Suppressor macrophage treated with lipopolysaccharide for 1 hour (primary cell): ENCODE results near the gene TOR3A.
"Not testable (repeated sequence)": the region's sequence is repeated elsewhere in the genome, so short reads cannot be mapped to it uniquely, and the experiment has no call there.

Experiments
- DNase-seq, 3 donors: peaks; one replicate each; pipeline ENCODE4 v3.0.0-alpha.2; 2020 to 2022

TOR3A gene

GRCh38 chr1:179108644-179109043, 26.8 kb downstream of the TOR3A start:
- no peak for DNase-seq

DNA sequence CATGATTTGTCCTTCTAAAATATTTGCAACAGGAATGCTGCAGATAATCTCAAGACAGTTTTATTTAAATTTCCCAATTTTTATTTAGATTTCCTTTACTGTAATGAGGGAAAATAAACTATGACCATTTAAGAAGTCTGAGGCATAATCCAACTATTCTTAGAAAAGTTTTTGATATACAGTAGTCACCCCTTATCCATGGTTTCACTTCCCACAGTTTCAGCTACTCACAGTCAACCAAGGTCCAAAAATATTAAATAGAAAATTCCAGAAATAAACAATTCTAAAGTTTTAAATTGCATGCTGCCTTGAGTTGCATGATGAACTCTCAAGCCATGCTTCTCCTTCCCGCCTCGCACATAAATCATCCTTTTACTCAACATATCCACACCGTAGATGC, 33.3 kb downstream of the TOR3A start:
- peak in 1 of 3 donors; percentile 43 for DNase-seq

GRCh38 chr1:179119513-179119912, 37.6 kb downstream of the TOR3A start:
- DNase-seq, result no peak

DNA sequence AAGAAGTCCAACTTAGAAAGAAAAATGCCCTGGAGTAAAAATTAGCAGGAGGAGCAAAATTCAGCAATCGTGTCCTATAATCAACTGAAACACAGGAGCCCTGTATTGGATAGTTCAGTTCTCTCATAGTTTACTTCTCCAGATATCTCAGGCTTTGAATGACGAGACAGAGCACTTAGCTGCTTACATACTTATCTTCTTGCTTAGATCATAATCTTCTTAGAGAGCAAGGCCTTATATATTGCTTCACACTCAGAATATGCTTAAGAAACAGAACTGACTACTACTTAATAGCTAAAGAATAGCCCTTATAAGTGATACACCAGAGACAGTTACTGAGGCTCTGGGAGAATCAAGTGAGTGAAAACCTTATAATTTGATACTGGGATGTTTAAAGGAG, 38.9 kb downstream of the TOR3A start:
- DNase-seq, result peak in 1 of 3 donors; percentile 18

DNA sequence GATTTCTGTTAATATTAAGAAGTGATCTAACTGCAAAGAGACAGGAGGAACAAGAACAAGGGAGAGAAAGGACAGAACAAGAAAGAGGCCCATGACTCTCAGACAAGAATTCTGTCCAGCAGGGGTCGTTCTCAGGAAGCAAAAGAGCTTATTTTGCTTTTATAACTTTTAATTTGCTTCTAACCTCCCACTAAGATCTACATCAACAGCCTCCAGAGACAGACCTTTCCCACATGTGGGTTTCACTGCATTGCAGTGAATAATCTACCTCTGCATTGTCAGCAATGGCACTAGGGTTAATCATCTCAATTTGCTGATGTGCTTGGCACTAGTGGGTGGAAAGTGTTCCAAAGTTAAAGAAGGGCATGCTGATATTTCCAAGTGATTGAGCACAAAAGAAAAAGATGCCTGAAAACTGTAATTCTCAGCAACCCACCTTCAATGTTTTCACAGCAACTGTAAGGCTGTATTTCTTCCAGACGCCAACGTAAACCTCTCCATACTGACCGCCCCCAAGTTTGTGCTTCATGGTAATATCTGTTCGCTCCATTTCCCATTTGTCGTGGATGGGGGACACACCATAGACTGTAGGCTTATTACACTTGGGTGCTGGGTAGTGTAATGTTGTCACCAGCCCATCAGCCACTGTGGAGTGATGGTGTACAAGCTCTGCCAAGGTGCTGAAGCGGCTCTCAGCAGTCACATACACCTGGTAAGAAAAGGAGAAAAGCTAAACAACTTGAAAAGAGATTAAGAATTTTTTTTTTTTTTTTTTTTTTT, 39.5 kb downstream of the TOR3A start:
- DNase-seq, result peak in 2 of 3 donors; percentile 43 to 50

DNA sequence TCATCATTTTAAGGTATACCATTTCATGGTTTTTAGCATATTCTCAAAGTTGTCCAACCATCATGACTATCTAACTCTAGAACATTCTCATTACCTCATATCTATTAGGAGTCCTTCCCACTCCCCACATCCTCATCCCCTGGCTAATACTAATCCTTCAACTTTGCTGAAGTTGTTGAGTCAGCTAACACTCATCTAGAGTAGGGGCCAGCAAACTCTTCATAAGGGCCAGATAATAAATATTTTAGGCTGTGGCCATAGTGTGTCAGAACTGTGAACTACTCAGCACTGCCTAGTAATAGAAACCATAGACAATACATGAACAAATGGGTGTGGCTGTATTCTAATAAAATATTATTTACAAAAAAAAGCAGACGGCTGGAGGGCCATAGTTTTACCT, 43.0 kb downstream of the TOR3A start:
- DNase-seq, result peak in 1 of 3 donors; percentile 18

GRCh38 chr1:179126338-179127060, 44.6 kb downstream of the TOR3A start:
- peak in 1 of 3 donors; percentile 4 for DNase-seq

- peak in 2 of 3 donors; percentile 47 to 51 for DNase-seq
Observed at GRCh38 chr1:179127163-179127895, 45.5 kb downstream of the TOR3A start.

- no peak for DNase-seq
Observed at GRCh38 chr1:179128520-179128919, 46.6 kb downstream of the TOR3A start.

DNA sequence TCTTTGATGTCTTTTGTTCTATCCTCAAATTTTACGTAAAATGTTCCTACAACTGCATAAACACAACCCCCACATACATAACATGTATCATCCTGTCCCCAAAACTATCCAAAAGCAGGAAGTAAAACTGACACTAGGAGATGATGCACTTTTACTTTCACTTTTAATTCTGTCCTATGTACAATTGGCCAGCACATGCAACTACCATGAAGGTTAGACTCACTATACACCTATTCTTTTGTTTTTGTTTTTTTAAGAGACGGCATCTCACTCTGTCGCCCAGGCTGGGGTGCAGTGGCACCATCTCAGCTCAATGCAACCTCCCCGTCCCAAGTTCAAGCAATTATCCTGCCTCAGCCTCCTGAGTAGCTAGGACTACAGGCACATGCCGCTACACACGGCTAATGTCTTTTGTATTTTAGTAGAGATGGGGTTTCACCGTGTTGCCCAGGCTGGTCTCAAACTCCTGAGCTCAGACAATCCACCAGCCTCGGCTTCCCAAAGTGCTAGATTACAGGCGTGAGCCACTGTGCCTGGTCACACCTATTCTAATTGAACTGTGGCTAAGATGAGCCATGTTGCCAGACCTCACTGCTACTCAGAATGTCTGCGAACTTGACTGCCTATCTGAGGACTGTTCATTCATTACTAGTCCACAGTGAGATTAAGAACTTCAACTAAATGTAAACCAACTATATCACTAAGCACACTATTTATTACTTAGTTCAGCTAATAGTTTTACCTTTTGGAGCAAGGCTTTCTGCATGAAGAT, 48.0 kb downstream of the TOR3A start:
- DNase-seq, result peak; percentile 58 to 88 (median 81)

GRCh38 chr1:179135168-179135567, 53.3 kb downstream of the TOR3A start:
- not testable (repeated sequence) for DNase-seq

DNA sequence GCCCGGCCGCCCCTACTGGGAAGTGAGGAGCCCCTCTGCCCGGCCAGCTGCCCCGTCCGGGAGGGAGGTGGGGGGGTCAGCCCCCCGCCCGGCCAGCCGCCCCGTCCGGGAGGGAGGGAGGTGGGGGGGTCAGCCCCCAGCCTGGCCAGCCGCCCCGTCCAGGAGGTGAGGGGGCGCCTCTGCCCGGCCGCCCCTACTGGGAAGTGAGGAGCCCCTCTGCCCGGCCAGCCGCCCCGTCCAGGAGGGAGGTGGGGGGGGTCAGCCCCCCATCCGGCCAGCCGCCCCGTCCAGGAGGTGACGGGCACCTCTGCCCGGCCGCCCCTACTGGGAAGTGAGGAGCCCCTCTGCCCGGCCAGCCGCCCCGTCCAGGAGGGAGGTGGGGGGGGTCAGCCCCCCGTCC, 53.8 kb downstream of the TOR3A start:
- not testable (repeated sequence) for DNase-seq

- peak in 1 of 3 donors; percentile 25 for DNase-seq
Observed at GRCh38 chr1:179137617-179138255, 55.9 kb downstream of the TOR3A start.

GRCh38 chr1:179138755-179139154, 56.9 kb downstream of the TOR3A start:
- DNase-seq, result not testable (repeated sequence)

DNA sequence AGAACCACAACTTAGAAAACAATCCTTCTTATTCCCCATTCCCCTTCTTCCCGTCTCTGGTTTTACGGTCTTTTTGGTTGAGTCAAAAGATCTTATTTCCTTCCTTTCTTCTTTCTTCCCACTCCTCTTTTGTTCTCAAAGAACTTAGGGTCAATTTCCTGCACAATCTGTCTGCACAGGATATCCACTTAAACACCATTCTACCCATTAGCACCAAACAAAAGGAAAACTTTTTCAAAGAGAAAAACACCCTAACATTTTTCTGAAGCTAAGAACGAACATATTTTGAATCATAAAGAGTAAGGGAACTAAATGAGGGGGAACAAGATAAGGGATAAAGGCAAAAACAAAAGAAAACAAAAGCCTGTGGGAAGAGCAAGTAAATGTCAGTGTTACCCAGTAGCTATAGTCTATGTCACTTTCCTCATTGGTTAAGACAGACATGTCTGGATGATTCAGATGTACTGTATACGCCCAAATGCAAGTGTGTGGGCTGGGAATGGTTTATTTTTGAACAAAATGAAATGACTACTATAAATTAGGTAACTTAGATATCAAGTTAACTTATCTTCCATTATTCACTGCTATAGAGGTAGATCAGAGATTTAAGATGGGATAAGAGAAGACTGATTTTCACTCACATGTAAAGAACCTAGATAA, 59.9 kb downstream of the TOR3A start:
- DNase-seq, result peak; percentile 82 to 94 (median 91)

GRCh38 chr1:179142889-179143299, 61.0 kb downstream of the TOR3A start:
- DNase-seq, result peak; percentile 90 to 99 (median 99)

DNA sequence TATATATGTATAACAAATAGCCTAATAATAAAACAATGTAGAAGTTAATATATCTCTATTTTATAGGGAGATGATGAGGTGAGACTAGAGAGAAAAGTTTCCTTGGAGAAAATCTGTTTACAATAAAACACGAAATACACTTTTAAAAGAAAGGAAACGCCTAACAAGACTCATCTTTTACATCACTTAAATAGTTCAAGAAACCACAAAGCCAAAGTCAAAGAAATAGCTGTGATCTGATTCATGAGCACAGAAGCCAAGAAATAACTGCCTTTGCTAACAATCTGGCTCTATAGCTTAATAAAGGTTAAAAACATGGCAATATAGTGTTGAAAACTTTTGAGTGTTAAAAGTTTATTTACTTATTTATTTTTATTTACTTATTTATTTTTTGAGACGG, 61.5 kb downstream of the TOR3A start:
- peak; percentile 56 to 93 (median 89) for DNase-seq

GRCh38 chr1:179144626-179145025, 62.8 kb downstream of the TOR3A start:
- no peak for DNase-seq

- no peak for DNase-seq
Observed at GRCh38 chr1:179145521-179145920, 63.7 kb downstream of the TOR3A start.
